Lower leg skin (tissue), 3 donors: ENCODE measurements around the gene ARHGEF18.

Experiments
- POLR2A ChIP-seq, 2 donors: fragments of 450-650 bp; IDR thresholded peaks; one replicate each; pipeline ENCODE4 v1.6.1; 2016 to 2017; ENCODE audit warnings: antibody characterized with exemption in 2 of 2, mild to moderate bottlenecking in 1 of 2, moderate library complexity in 1 of 2
- TF ChIP-seq, protein P1 (sequence below), 3 donors: fragments of 450-650 bp; IDR thresholded peaks; one replicate each; pipeline ENCODE4 v1.5.1; 2016; ENCODE audit warnings: antibody characterized with exemption in 3 of 3, mild to moderate bottlenecking in 3 of 3, moderate library complexity in 2 of 3

DNA sequence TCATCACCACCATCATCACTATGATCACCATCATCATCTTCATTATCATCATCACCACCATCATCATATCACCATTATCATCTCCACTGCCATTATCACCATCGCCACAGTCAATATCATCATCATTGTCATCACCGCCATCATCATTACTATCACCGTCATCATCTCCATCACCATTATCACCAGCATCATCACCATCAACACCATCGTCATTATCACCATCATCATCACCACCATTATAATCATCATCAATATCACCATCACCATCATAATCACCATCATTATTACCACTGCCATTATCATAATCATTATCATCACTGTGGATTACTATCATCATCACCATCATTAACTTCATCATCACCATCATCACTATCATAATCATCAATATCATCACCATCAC is 17.3 kb upstream of the ARHGEF18 start:
- no peak for TF ChIP-seq POLR2A (IDR thresholded peaks at IDR 0.05)
- TF ChIP-seq, protein P1, sequence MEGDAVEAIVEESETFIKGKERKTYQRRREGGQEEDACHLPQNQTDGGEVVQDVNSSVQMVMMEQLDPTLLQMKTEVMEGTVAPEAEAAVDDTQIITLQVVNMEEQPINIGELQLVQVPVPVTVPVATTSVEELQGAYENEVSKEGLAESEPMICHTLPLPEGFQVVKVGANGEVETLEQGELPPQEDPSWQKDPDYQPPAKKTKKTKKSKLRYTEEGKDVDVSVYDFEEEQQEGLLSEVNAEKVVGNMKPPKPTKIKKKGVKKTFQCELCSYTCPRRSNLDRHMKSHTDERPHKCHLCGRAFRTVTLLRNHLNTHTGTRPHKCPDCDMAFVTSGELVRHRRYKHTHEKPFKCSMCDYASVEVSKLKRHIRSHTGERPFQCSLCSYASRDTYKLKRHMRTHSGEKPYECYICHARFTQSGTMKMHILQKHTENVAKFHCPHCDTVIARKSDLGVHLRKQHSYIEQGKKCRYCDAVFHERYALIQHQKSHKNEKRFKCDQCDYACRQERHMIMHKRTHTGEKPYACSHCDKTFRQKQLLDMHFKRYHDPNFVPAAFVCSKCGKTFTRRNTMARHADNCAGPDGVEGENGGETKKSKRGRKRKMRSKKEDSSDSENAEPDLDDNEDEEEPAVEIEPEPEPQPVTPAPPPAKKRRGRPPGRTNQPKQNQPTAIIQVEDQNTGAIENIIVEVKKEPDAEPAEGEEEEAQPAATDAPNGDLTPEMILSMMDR (IDR thresholded peaks at IDR 0.05), result no peak
